B cell (primary cell): ENCODE results near the gene NAA60. TPM values are rescaled to one million over a fixed set of nuclear protein-coding genes. Genes with fewer than 3 reads are reported as not detected.

Experiments used
- ATAC-seq: fragments of 200-7000 bp; cut with Tn5 transposase; one replicate; pipeline ENCODE4 v1.10.0; 2021; ENCODE audit warnings: low read depth, mild to moderate bottlenecking, moderate number of reproducible peaks, moderate library complexity
- CTCF ChIA-PET: fragments of 350-600 bp; sonication (Branson Sonifier 250); formaldehyde crosslinking; loops from one replicate; lab custom pipeline; 2021; ENCODE audit warnings: antibody characterized with exemption, inconsistent platforms; lab: Charles Lee
- POLR2A ChIA-PET: fragments of 350-600 bp; sonication (Branson Sonifier 250); formaldehyde crosslinking; loops from one replicate; lab custom pipeline; 2021; ENCODE audit warnings: antibody characterized with exemption; lab: Charles Lee
- DNase-seq: peaks from one replicate; pipeline ENCODE4 v3.0.0; 2013
- H2AFZ ChIP-seq: 2 replicates; pipeline ENCODE4 v1.6.1; 2012; ENCODE audit warnings: mild to moderate bottlenecking, low read depth, low read length; ENCODE audit not compliant: insufficient read depth, poor library complexity, severe bottlenecking
- H3K27ac ChIP-seq, 2 donors: 1 replicate in 1 of 2; 2 replicates in 1 of 2; pipeline ENCODE4 v1.5.1; 2012 to 2013; ENCODE audit warnings: low read length in 2 of 2, mild to moderate bottlenecking in 2 of 2, moderate library complexity in 1 of 2
- H3K27me3 ChIP-seq, 4 experiments: fragments of 200-600 bp in 1 of 4; sonication (generic) in 1 of 4; replicated peaks in 1 of 4; 1 replicate in 2 of 4; 2 replicates in 2 of 4; pipeline versions ENCODE4 v1.6.1 to v1.7.0; 2013 to 2016; ENCODE audit warnings: low read length in 3 of 4, mild to moderate bottlenecking in 2 of 4, mixed read lengths in 1 of 4, moderate library complexity in 1 of 4; ENCODE audit not compliant: insufficient read depth in 4 of 4, control insufficient read depth in 3 of 4; ENCODE audit errors: control extremely low read depth in 1 of 4
- H3K36me3 ChIP-seq, 2 experiments: replicated peaks in 1 of 2; 1 replicate in 1 of 2; 2 replicates in 1 of 2; pipeline versions ENCODE4 v1.6.1 to v1.7.1; 2013; ENCODE audit warnings: low read length in 1 of 2; ENCODE audit not compliant: insufficient read depth in 2 of 2, control insufficient read depth in 1 of 2; ENCODE audit errors: control extremely low read depth in 1 of 2, extremely low read depth in 1 of 2
- H3K4me1 ChIP-seq, 2 donors: fragments of 200-600 bp in 1 of 2; sonication (generic) in 1 of 2; 1 replicate in 1 of 2; 2 replicates in 1 of 2; pipeline versions ENCODE4 v1.5.1 to v1.6.1; 2013 to 2017; ENCODE audit warnings: low read length in 2 of 2; ENCODE audit not compliant: control insufficient read depth in 2 of 2, insufficient read depth in 2 of 2
- H3K4me2 ChIP-seq: replicated peaks from 2 replicates; pipeline ENCODE3; 2012; ENCODE audit warnings: mild to moderate bottlenecking, low read depth, low read length; ENCODE audit not compliant: poor library complexity, severe bottlenecking
- H3K4me3 ChIP-seq, 5 experiments: fragments of 200-600 bp in 1 of 5; sonication (generic) in 1 of 5; 1 replicate in 3 of 5; 2 replicates in 2 of 5; pipeline versions ENCODE4 v1.5.1 to v1.7.0; 2011 to 2016; ENCODE audit warnings: low read length in 4 of 5, mild to moderate bottlenecking in 4 of 5, low read depth in 2 of 5, control low read depth in 1 of 5, moderate library complexity in 1 of 5; ENCODE audit not compliant: insufficient read depth in 1 of 5; ENCODE audit errors: control extremely low read depth in 1 of 5, extremely low read depth in 1 of 5
- H3K79me2 ChIP-seq: fragments of 200-600 bp; sonication (generic); one replicate; pipeline ENCODE4 v1.6.0; 2016; ENCODE audit warnings: low read length; ENCODE audit not compliant: control insufficient read depth, insufficient read depth
- H3K9ac ChIP-seq: fragments of 200-600 bp; sonication (generic); 2 replicates; pipeline ENCODE4 v1.6.1; 2017; ENCODE audit warnings: mild to moderate bottlenecking, low read length, moderate library complexity
- H3K9me3 ChIP-seq, 3 donors: one replicate each; pipeline versions ENCODE4 v1.6.1 to v1.7.1; 2013; ENCODE audit warnings: low read length in 2 of 3; ENCODE audit not compliant: control insufficient read depth in 2 of 3, insufficient read depth in 1 of 3; ENCODE audit errors: control extremely low read depth in 1 of 3
- H4K20me1 ChIP-seq: 2 replicates; pipeline ENCODE4 v1.6.0; 2012; ENCODE audit warnings: mild to moderate bottlenecking, low read length; ENCODE audit not compliant: insufficient read depth, control insufficient read depth, poor library complexity, severe bottlenecking
- H3K27ac Mint-ChIP-seq: one replicate; pipeline ENCODE4 v1.8.0; 2021; ENCODE audit warnings: mixed read lengths
- H3K27me3 Mint-ChIP-seq: one replicate; pipeline ENCODE4 v1.8.0; 2021; ENCODE audit warnings: mixed read lengths
- H3K4me1 Mint-ChIP-seq: one replicate; pipeline ENCODE4 v1.8.0; 2021; ENCODE audit warnings: mixed read lengths
- H3K4me3 Mint-ChIP-seq: one replicate; pipeline ENCODE4 v1.8.0; 2021; ENCODE audit warnings: mixed read lengths
- H3K9me3 Mint-ChIP-seq: one replicate; pipeline ENCODE4 v1.8.0; 2022; ENCODE audit warnings: mixed read lengths; ENCODE audit not compliant: insufficient read depth
- CTCF ChIP-seq: fragments of 200-600 bp; IDR thresholded peaks from one replicate; pipeline ENCODE4 v1.8.0; 2022; ENCODE audit warnings: antibody characterized with exemption, mild to moderate bottlenecking
- EZH2 ChIP-seq: IDR thresholded peaks from 2 replicates; pipeline ENCODE4 v1.6.1; 2012; ENCODE audit warnings: borderline replicate concordance, low read depth, mild to moderate bottlenecking, moderate library complexity, low read length; ENCODE audit not compliant: insufficient read depth, poor library complexity, severe bottlenecking
- WGBS: methylation state at CpG from one replicate; pipeline ENCODE4 v1.1.5; 2013; ENCODE audit warnings: missing lambda C conversion rate; ENCODE audit not compliant: insufficient coverage; 5-methylcytosine and 5-hydroxymethylcytosine counted together
- intact Hi-C: fragments of 100-400 bp; cut with micrococcal nuclease; formaldehyde crosslinking; loops from one replicate; pipeline ENCODE4 v1.10.0; 2022
- polyA plus RNA-seq: library from polyadenylated mRNA; depleted of rRNA; stranded (reverse); fragments of >200 nt; gene quantifications from 2 replicates; pipeline ENCODE4 v1.2.3, GENCODE V29; 2012
- total RNA-seq, 2 donors: library from RNA; stranded (reverse); fragments of 120-200 nt in 1 of 2; gene quantifications; 1 replicate in 1 of 2; 2 replicates in 1 of 2; pipeline versions ENCODE4 v1.2.3 to v1.2.4, GENCODE V29; 2013 to 2022

Gene NAA60
- total and polyA plus RNA-seq, 2 donors (not counting 1 experiment from before 2014, with no cell fraction given): 50.9 to 54.3 TPM

- DNase-seq (no peak), ATAC-seq (no peak)
- H3K27ac Mint-ChIP-seq: no peak overlapping the region
- Histone ChIP-seq H3K79me2 (peaks cover 13% of the 10 kb centered on the region), H2AFZ (no peak overlapping the region), H3K27me3 (no peaks in the 10 kb centered on the region), H3K9me3 (no peaks in the 10 kb centered on the region), H3K4me1 (no peaks in the 10 kb centered on the region), H3K4me3 (no peak overlapping the region), H3K27ac (no peak overlapping the region), H3K36me3 (peaks cover 0 to 71% of the 10 kb centered on the region in 2 experiments), H3K9ac (no peak overlapping the region), H4K20me1 (peaks cover 14% of the 10 kb centered on the region), H3K4me2 (no peak overlapping the region)
- no peaks in the 10 kb centered on the region for H3K4me1 Mint-ChIP-seq
- TF ChIP-seq CTCF (no peak), EZH2 (no peak)
- intact Hi-C loops: no loop called here
- no peak overlapping the region for H3K4me3 Mint-ChIP-seq
- WGBS: over 99% methylated on average over 19 of the region's 32 CpGs
- ChIA-PET CTCF (no interaction called here), POLR2A (no interaction called here)
- no peaks in the 10 kb centered on the region for H3K27me3 Mint-ChIP-seq
- no peaks in the 10 kb centered on the region for H3K9me3 Mint-ChIP-seq
These were observed 38.5 kb downstream of the NAA60 start for GRCh38 chr16:3481696-3482658.

- POLR2A ChIA-PET: no interaction called here
- no peak overlapping the region for H3K4me3 ChIP-seq
- Mint-ChIP-seq H3K27me3 (no peaks in the 10 kb centered on the region), H3K4me1 (no peaks in the 10 kb centered on the region), H3K27ac (no peak overlapping the region), H3K4me3 (no peak overlapping the region), H3K9me3 (no peaks in the 10 kb centered on the region)
- no peak for ATAC-seq
- intact Hi-C loops: no loop called here
- no peak overlapping the region for H3K9ac ChIP-seq
- no peak overlapping the region for H2AFZ ChIP-seq
- CTCF ChIA-PET: no interaction called here
- H3K36me3 ChIP-seq: peaks cover 0 to 71% of the 10 kb centered on the region in 2 experiments
- no peak for TF ChIP-seq EZH2
- no peak for TF ChIP-seq CTCF
- H3K27ac ChIP-seq: no peak overlapping the region
- no peak for DNase-seq
- H3K27me3 ChIP-seq: no peaks in the 10 kb centered on the region
- peaks cover 14% of the 10 kb centered on the region for H4K20me1 ChIP-seq
- peaks cover 11% of the 10 kb centered on the region for H3K79me2 ChIP-seq
- no peak overlapping the region for H3K4me2 ChIP-seq
- 98% methylated on average over 18 of the region's 18 CpGs for WGBS
- H3K4me1 ChIP-seq: no peaks in the 10 kb centered on the region
- H3K9me3 ChIP-seq: no peaks in the 10 kb centered on the region
These were observed 39.3 kb downstream of the NAA60 start for GRCh38 chr16:3482659-3483241.
